Esophagus muscularis mucosa (tissue), 4 donors: ENCODE results near the gene B3GAT2. TPM values are rescaled to one million over a fixed set of nuclear protein-coding genes. Genes with fewer than 3 reads are reported as not detected.

ENCODE experiments used
- DNase-seq: peaks from one replicate; pipeline ENCODE4 v3.0.0-alpha.2; 2017; ENCODE audit errors: extremely low spot score
- H3K27ac ChIP-seq, 4 donors: fragments of 200-600 bp; sonication (generic); replicated peaks in 1 of 4; 1 replicate in 3 of 4; 2 replicates in 1 of 4; pipeline ENCODE4 v1.5.1; 2016 to 2019; ENCODE audit warnings: mild to moderate bottlenecking in 1 of 4
- H3K27me3 ChIP-seq, 4 donors: fragments of 200-600 bp; sonication (generic); one replicate each; pipeline versions ENCODE4 v1.5.1 to v1.6.0; 2016 to 2019
- H3K36me3 ChIP-seq, 4 donors: fragments of 200-600 bp; sonication (generic); one replicate each; pipeline ENCODE4 v1.5.1; 2016 to 2019
- H3K4me1 ChIP-seq, 4 donors: fragments of 200-600 bp; sonication (generic); one replicate each; pipeline ENCODE4 v1.5.1; 2016 to 2019
- H3K4me3 ChIP-seq, 4 donors: fragments of 200-600 bp; sonication (generic); 1 replicate in 2 of 4; 2 replicates in 2 of 4; pipeline ENCODE4 v1.5.1; 2016 to 2019; ENCODE audit warnings: mild to moderate bottlenecking in 4 of 4, moderate library complexity in 1 of 4
- H3K9me3 ChIP-seq, 4 donors: fragments of 200-600 bp; sonication (generic); 1 replicate in 3 of 4; 2 replicates in 1 of 4; pipeline ENCODE4 v1.5.1; 2016 to 2019
- CTCF ChIP-seq, 3 experiments: fragments of 200-600 bp in 2 of 3; fragments of 450-650 bp in 1 of 3; sonication (generic) in 2 of 3; IDR thresholded peaks; one replicate each; pipeline ENCODE4 v1.5.1; 2017 to 2019; ENCODE audit warnings: antibody characterized with exemption in 3 of 3, mild to moderate bottlenecking in 2 of 3, moderate library complexity in 1 of 3
- EP300 ChIP-seq: sonication (generic); formaldehyde crosslinking; IDR thresholded peaks from one replicate; pipeline ENCODE4 v1.6.1; 2017; ENCODE audit warnings: antibody characterized with exemption
- POLR2A ChIP-seq: fragments of 450-650 bp; IDR thresholded peaks from one replicate; pipeline ENCODE4 v1.6.1; 2017; ENCODE audit warnings: antibody characterized with exemption, moderate library complexity, mild to moderate bottlenecking, low read depth
- POLR2AphosphoS5 ChIP-seq, 2 donors: sonication (generic); formaldehyde crosslinking; IDR thresholded peaks; one replicate each; pipeline ENCODE4 v1.6.1; 2017; ENCODE audit warnings: antibody characterized with exemption in 2 of 2
- WGBS: methylation state at CpG from one replicate; pipeline ENCODE4 v1.1.5; 2018; 5-methylcytosine and 5-hydroxymethylcytosine counted together
- intact Hi-C: fragments of 100-400 bp; cut with DNase I; formaldehyde crosslinking; loops from one replicate; pipeline ENCODE4 v1.15.1; 2023
- total RNA-seq, 4 donors: library from RNA; depleted of rRNA; stranded (reverse); fragments of >200 nt; gene quantifications; one replicate each; pipeline versions ENCODE4 v1.1.0 to v1.2.1, GENCODE V29; 2016

Gene B3GAT2
- under 1 TPM in 3 of 4 donors, not detected in 1; under 0.01 to 0.13 (median 0.11) TPM for total RNA-seq

- Histone ChIP-seq H3K9me3 (no peaks in the 10 kb centered on the region), H3K27me3 (peaks cover 0 to 50% (median 13%) of the 10 kb centered on the region in 4 donors), H3K36me3 (no peaks in the 10 kb centered on the region), H3K4me3 (peak within 1 kb of the TSS; percentile 59 to 66 (median 61)), H3K27ac (no peak within 1 kb of the TSS), H3K4me1 (peaks cover 23 to 28% (median 26%) of the 10 kb centered on the region in 4 donors)
- no peak for TF ChIP-seq POLR2A
- TF ChIP-seq POLR2AphosphoS5 (IDR thresholded peaks at IDR 0.05) = no peak
- TF ChIP-seq EP300 = no peak
- TF ChIP-seq CTCF (IDR thresholded peaks at IDR 0.05) = no peak
- intact Hi-C loops = no loop called here
- no peak for DNase-seq
- WGBS = 2% methylated on average over 35 of the region's 83 CpGs
These were observed at the start of gene B3GAT2 for GRCh38 chr6:70956451-70957283. Gene B3GAT2 (minus strand): TSS chr6:70957060. CDS start chr6:70956429, 631 bp downstream.

- no peaks in the 10 kb centered on the region for H3K36me3 ChIP-seq
- H3K4me1 ChIP-seq = no peaks in the 10 kb centered on the region
- no peak for DNase-seq
- intact Hi-C loops = no loop called here
- H3K4me3 ChIP-seq = no peak overlapping the region
- WGBS = 29% methylated on average over 3 of the region's 4 CpGs
- TF ChIP-seq CTCF (IDR thresholded peaks at IDR 0.05) (no peak), POLR2A (no peak), EP300 (no peak), POLR2AphosphoS5 (IDR thresholded peaks at IDR 0.05) (no peak)
- H3K27ac ChIP-seq = no peak overlapping the region
- H3K9me3 ChIP-seq = no peaks in the 10 kb centered on the region
- peaks cover 0 to 10% (median 0%) of the 10 kb centered on the region in 4 donors for H3K27me3 ChIP-seq
These were observed 41.3 kb upstream of the B3GAT2 start for GRCh38 chr6:70998148-70998547.

- no peaks in the 10 kb centered on the region for H3K36me3 ChIP-seq
- TF ChIP-seq POLR2A (no peak), POLR2AphosphoS5 (IDR thresholded peaks at IDR 0.05) (no peak), EP300 (no peak), CTCF (IDR thresholded peaks at IDR 0.05) (no peak)
- WGBS = 84% methylated on average over 3 of the region's 3 CpGs
- H3K9me3 ChIP-seq = no peaks in the 10 kb centered on the region
- intact Hi-C loops = no loop called here
- H3K4me1 ChIP-seq = no peaks in the 10 kb centered on the region
- no peak for DNase-seq
- no peak overlapping the region for H3K27ac ChIP-seq
- peaks cover 0 to 10% (median 0%) of the 10 kb centered on the region in 4 donors for H3K27me3 ChIP-seq
- H3K4me3 ChIP-seq = no peak overlapping the region
These were observed 40.5 kb upstream of the B3GAT2 start for GRCh38 chr6:70997379-70997778.

- H3K36me3 ChIP-seq = no peaks in the 10 kb centered on the region
- H3K9me3 ChIP-seq = no peaks in the 10 kb centered on the region
- H3K4me1 ChIP-seq = no peaks in the 10 kb centered on the region
- intact Hi-C loops = no loop called here
- H3K4me3 ChIP-seq = no peak overlapping the region
- H3K27me3 ChIP-seq = peaks cover 0 to 10% (median 0%) of the 10 kb centered on the region in 4 donors
- 40% methylated on average over 1 of the region's 1 CpG for WGBS
- no peak for DNase-seq
- TF ChIP-seq EP300 (no peak), POLR2AphosphoS5 (IDR thresholded peaks at IDR 0.05) (no peak), POLR2A (no peak)
- H3K27ac ChIP-seq = no peak overlapping the region
These were observed 39.2 kb upstream of the B3GAT2 start for GRCh38 chr6:70996106-70996505.

GRCh38 chr6:70995411-70995810 is 38.6 kb upstream of the B3GAT2 start:
- Histone ChIP-seq H3K4me1 (no peaks in the 10 kb centered on the region), H3K27ac (no peak overlapping the region), H3K9me3 (no peaks in the 10 kb centered on the region), H3K4me3 (no peak overlapping the region), H3K36me3 (no peaks in the 10 kb centered on the region), H3K27me3 (peaks cover 0 to 10% (median 0%) of the 10 kb centered on the region in 4 donors)
- no peak for TF ChIP-seq POLR2A
- TF ChIP-seq EP300 = no peak
- no peak for TF ChIP-seq POLR2AphosphoS5 (IDR thresholded peaks at IDR 0.05)
- no peak for TF ChIP-seq CTCF (IDR thresholded peaks at IDR 0.05)
- no peak for DNase-seq
- intact Hi-C loops = no loop called here
